H1 (cell line): ENCODE data around the gene AWAT2. TPM values are rescaled to one million over a fixed set of nuclear protein-coding genes. Genes with fewer than 3 reads are reported as not detected.

Experiments used
- CHD1 ChIP-seq: IDR thresholded peaks from 2 replicates; pipeline ENCODE4 v1.6.1; 2012; ENCODE audit warnings: low read depth, low read length, improper control_type of control experiment
- FOSL1 ChIP-seq: IDR thresholded peaks from 2 replicates; pipeline ENCODE4 v1.6.1; 2011; ENCODE audit warnings: mild to moderate bottlenecking, low read depth, low read length, moderate library complexity; ENCODE audit not compliant: insufficient read depth
- NANOG ChIP-seq: IDR thresholded peaks from 2 replicates; pipeline ENCODE4 v1.6.1; 2011; ENCODE audit warnings: low read length, low read depth, mild to moderate bottlenecking, inconsistent platforms; ENCODE audit not compliant: insufficient read depth, poor library complexity, severe bottlenecking
- NRF1 ChIP-seq: IDR thresholded peaks from 2 replicates; pipeline ENCODE4 v1.6.1; 2011; ENCODE audit warnings: mild to moderate bottlenecking, low read depth, low read length, improper control_type of control experiment
- PHF8 ChIP-seq: fragments of 200-600 bp; sonication (generic); conservative IDR thresholded peaks from 2 replicates; pipeline ENCODE4 v1.7.1; 2012; ENCODE audit warnings: low read depth, mild to moderate bottlenecking, inconsistent platforms, low read length, moderate library complexity
- SIX5 ChIP-seq: IDR thresholded peaks from 2 replicates; pipeline ENCODE4 v1.6.1; 2011; ENCODE audit warnings: mild to moderate bottlenecking, low read depth, low read length
- polyA plus RNA-seq, 7 experiments: library from polyadenylated mRNA; depleted of rRNA in 3 of 7; stranded (reverse) in 5 of 7; unstranded in 2 of 7; fragments of >200 nt in 5 of 7; fragments of 200-250 nt in 2 of 7; gene quantifications; 1 replicate in 5 of 7; 2 replicates in 1 of 7; 4 replicates in 1 of 7; pipeline versions ENCODE4 v1.2.1 to v1.2.3, GENCODE V29; 2011 to 2013; ENCODE audit warnings: missing spikeins in 2 of 7, mixed read lengths in 2 of 7
- total RNA-seq: library from RNA; stranded (reverse); fragmentation: NEBNext Ultra II Directional; extraction: Animal tissue kit (Norgen Biotek cat#: 25700); gene quantifications from 2 replicates; pipeline ENCODE4 v1.2.1, GENCODE V29; 2021
- TF ChIP-seq, protein P1 (sequence below): fragments of 300-600 bp; sonication (generic); IDR thresholded peaks from 2 replicates; pipeline ENCODE4 v1.7.1; 2012; ENCODE audit warnings: low read length, moderate library complexity, mild to moderate bottlenecking, inconsistent platforms; ENCODE audit not compliant: insufficient replicate concordance

AWAT2 gene
- total and polyA plus RNA-seq, 2 of the 8 experiments (the other 6 are each of a cell fraction or from before 2014, with no cell fraction given): not detected

DNA sequence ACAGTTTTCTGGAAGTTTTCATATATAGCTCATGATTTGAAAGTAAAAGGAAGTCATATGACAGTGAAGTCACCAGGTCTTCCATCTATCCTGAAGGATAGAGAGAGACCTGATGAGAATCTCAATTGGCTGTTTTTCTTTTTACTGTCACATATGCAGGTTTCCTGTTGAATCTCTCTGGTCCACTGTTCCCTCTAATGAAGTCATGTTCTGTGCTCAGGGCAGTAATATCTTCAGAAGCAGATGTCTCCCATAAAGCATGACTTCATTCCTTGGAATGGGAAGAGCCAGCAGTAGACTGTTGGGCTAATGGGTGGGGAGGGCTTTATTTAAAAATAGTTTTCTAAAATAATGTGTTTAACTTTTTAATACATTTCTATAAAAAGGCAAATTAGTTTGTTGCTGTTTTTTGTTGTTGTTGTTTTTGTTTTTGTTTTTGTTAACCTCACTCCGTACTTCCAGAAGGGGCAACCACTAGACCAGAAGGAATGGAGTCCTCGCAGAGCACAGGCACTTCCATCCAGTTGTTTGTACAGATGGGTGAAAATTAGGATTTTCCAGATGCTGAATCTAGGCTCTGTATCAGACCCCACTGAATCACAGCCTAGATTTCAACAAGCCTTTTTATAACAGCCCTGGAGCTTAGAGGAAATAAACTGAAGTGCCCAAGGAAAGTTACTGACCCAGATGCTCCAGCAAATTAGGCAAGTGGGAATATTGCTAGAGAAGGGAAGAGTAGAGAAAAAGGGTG is 54.2 kb downstream of the AWAT2 start (continued):
- TF ChIP-seq, protein P1, sequence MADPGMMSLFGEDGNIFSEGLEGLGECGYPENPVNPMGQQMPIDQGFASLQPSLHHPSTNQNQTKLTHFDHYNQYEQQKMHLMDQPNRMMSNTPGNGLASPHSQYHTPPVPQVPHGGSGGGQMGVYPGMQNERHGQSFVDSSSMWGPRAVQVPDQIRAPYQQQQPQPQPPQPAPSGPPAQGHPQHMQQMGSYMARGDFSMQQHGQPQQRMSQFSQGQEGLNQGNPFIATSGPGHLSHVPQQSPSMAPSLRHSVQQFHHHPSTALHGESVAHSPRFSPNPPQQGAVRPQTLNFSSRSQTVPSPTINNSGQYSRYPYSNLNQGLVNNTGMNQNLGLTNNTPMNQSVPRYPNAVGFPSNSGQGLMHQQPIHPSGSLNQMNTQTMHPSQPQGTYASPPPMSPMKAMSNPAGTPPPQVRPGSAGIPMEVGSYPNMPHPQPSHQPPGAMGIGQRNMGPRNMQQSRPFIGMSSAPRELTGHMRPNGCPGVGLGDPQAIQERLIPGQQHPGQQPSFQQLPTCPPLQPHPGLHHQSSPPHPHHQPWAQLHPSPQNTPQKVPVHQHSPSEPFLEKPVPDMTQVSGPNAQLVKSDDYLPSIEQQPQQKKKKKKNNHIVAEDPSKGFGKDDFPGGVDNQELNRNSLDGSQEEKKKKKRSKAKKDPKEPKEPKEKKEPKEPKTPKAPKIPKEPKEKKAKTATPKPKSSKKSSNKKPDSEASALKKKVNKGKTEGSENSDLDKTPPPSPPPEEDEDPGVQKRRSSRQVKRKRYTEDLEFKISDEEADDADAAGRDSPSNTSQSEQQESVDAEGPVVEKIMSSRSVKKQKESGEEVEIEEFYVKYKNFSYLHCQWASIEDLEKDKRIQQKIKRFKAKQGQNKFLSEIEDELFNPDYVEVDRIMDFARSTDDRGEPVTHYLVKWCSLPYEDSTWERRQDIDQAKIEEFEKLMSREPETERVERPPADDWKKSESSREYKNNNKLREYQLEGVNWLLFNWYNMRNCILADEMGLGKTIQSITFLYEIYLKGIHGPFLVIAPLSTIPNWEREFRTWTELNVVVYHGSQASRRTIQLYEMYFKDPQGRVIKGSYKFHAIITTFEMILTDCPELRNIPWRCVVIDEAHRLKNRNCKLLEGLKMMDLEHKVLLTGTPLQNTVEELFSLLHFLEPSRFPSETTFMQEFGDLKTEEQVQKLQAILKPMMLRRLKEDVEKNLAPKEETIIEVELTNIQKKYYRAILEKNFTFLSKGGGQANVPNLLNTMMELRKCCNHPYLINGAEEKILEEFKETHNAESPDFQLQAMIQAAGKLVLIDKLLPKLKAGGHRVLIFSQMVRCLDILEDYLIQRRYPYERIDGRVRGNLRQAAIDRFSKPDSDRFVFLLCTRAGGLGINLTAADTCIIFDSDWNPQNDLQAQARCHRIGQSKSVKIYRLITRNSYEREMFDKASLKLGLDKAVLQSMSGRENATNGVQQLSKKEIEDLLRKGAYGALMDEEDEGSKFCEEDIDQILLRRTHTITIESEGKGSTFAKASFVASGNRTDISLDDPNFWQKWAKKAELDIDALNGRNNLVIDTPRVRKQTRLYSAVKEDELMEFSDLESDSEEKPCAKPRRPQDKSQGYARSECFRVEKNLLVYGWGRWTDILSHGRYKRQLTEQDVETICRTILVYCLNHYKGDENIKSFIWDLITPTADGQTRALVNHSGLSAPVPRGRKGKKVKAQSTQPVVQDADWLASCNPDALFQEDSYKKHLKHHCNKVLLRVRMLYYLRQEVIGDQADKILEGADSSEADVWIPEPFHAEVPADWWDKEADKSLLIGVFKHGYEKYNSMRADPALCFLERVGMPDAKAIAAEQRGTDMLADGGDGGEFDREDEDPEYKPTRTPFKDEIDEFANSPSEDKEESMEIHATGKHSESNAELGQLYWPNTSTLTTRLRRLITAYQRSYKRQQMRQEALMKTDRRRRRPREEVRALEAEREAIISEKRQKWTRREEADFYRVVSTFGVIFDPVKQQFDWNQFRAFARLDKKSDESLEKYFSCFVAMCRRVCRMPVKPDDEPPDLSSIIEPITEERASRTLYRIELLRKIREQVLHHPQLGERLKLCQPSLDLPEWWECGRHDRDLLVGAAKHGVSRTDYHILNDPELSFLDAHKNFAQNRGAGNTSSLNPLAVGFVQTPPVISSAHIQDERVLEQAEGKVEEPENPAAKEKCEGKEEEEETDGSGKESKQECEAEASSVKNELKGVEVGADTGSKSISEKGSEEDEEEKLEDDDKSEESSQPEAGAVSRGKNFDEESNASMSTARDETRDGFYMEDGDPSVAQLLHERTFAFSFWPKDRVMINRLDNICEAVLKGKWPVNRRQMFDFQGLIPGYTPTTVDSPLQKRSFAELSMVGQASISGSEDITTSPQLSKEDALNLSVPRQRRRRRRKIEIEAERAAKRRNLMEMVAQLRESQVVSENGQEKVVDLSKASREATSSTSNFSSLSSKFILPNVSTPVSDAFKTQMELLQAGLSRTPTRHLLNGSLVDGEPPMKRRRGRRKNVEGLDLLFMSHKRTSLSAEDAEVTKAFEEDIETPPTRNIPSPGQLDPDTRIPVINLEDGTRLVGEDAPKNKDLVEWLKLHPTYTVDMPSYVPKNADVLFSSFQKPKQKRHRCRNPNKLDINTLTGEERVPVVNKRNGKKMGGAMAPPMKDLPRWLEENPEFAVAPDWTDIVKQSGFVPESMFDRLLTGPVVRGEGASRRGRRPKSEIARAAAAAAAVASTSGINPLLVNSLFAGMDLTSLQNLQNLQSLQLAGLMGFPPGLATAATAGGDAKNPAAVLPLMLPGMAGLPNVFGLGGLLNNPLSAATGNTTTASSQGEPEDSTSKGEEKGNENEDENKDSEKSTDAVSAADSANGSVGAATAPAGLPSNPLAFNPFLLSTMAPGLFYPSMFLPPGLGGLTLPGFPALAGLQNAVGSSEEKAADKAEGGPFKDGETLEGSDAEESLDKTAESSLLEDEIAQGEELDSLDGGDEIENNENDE: no peak
- TF ChIP-seq PHF8 (no peak), NANOG (no peak), CHD1 (no peak), NRF1 (no peak), SIX5 (no peak), FOSL1 (no peak)
